ENCODE data around the gene DAGLA.

The DAGLA gene

GRCh38 chr11:61718046-61718531 lies 37.9 kb downstream of the DAGLA start:
- H3K9ac ChIP-seq (ENCODE audit: insufficient read length) = peak overlapping the region; percentile 79
- peak overlapping the region; percentile 65 for H3K27ac ChIP-seq
- no peak for DNase-seq (ENCODE audit: low read depth, low spot score)
- no peaks in the 10 kb centered on the region; the same call in 1 of the 2 replicates for H3K36me3 ChIP-seq (ENCODE audit: insufficient read depth, low read length)
- H3K9me3 ChIP-seq (ENCODE audit: low read depth, low read length) = no peaks in the 10 kb centered on the region
- peak overlapping the region; percentile 95 for H3K4me3 ChIP-seq
- TF ChIP-seq FOXP2 (optimal IDR thresholded peaks at IDR 0.05; ENCODE audit: control extremely low read depth, extremely low read length, insufficient read depth) (no peak), EZH2 (IDR thresholded peaks at IDR 0.05) (no peak), POLR2AphosphoS5 (IDR thresholded peaks at IDR 0.05; ENCODE audit: borderline replicate concordance, low read depth, low read length) (no peak)

GRCh38 chr11:61718621-61719302 lies 38.6 kb downstream of the DAGLA start:
- no peak for DNase-seq (ENCODE audit: low read depth, low spot score)
- TF ChIP-seq FOXP2 (optimal IDR thresholded peaks at IDR 0.05; ENCODE audit: control extremely low read depth, extremely low read length, insufficient read depth) (no peak), POLR2AphosphoS5 (IDR thresholded peaks at IDR 0.05; ENCODE audit: borderline replicate concordance, low read depth, low read length) (peak; percentile 92)
- peak overlapping the region; percentile 71; the same call in 1 of the 2 replicates for H3K27ac ChIP-seq
- H3K4me3 ChIP-seq = peak overlapping the region; percentile 95
- H3K36me3 ChIP-seq (ENCODE audit: insufficient read depth, low read length) = peaks cover 3% of the 10 kb centered on the region; the same call in 1 of the 2 replicates
- H3K9me3 ChIP-seq (ENCODE audit: low read depth, low read length) = no peaks in the 10 kb centered on the region
- H3K9ac ChIP-seq (ENCODE audit: insufficient read length) = peak overlapping the region; percentile 79

DNA sequence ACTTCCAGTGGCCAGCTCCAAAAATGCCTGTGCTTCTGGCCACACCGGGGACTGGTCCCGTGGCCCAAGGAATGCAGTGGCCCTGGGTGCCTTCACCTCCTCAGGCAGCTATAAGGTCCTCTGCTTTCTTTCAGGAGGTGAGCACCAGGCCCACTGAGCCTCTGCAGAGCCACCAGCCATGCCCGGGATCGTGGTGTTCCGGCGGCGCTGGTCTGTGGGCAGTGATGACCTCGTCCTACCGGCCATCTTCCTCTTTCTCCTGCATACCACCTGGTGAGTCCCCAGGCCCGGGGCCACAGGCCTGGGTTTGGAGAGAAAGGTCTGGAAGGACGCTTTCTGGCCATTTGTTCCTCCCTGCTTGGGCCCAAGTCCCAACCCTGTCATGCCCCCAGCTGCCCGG lies 39.8 kb downstream of the DAGLA start:
- no peak for DNase-seq (ENCODE audit: low read depth, low spot score)
- no peak for TF ChIP-seq FOXP2 (optimal IDR thresholded peaks at IDR 0.05; ENCODE audit: control extremely low read depth, extremely low read length, insufficient read depth)
- no peak for TF ChIP-seq EZH2 (IDR thresholded peaks at IDR 0.05)
- TF ChIP-seq POLR2AphosphoS5 (IDR thresholded peaks at IDR 0.05; ENCODE audit: borderline replicate concordance, low read depth, low read length) = no peak

DNA sequence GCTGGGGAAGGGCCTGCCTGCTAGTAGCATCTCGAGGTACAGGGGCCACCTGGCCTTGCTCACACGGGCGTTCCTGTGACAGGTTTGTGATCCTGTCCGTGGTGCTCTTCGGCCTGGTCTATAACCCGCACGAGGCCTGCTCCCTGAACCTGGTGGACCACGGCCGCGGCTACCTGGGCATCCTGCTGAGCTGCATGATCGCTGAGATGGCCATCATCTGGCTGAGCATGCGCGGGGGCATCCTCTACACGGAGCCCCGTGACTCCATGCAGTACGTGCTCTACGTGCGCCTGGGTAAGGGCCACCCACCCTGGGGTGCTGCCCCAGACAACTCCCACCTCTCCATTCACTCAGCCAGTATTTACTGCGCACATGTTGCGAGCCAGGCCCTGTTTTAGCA lies 40.4 kb downstream of the DAGLA start:
- Histone ChIP-seq H3K9me3 (ENCODE audit: low read depth, low read length) (no peaks in the 10 kb centered on the region), H3K4me3 (no peak overlapping the region), H3K36me3 (ENCODE audit: insufficient read depth, low read length) (peaks cover 8% of the 10 kb centered on the region; the same call in 1 of the 2 replicates), H3K27ac (no peak overlapping the region), H3K9ac (ENCODE audit: insufficient read length) (no peak overlapping the region)
- TF ChIP-seq POLR2AphosphoS5 (IDR thresholded peaks at IDR 0.05; ENCODE audit: borderline replicate concordance, low read depth, low read length) = no peak
- TF ChIP-seq FOXP2 (optimal IDR thresholded peaks at IDR 0.05; ENCODE audit: control extremely low read depth, extremely low read length, insufficient read depth) = no peak
- no peak for TF ChIP-seq EZH2 (IDR thresholded peaks at IDR 0.05)
- DNase-seq (ENCODE audit: low read depth, low spot score) = no peak

More for the DNA sequence above, 39.8 kb downstream of the DAGLA start:
- H3K9ac ChIP-seq (ENCODE audit: insufficient read length) = no peak overlapping the region
- H3K9me3 ChIP-seq (ENCODE audit: low read depth, low read length) = no peaks in the 10 kb centered on the region
- H3K4me3 ChIP-seq = no peak overlapping the region
- H3K36me3 ChIP-seq (ENCODE audit: insufficient read depth, low read length) = peaks cover 5% of the 10 kb centered on the region; the same call in 1 of the 2 replicates
- no peak overlapping the region for H3K27ac ChIP-seq

DNA sequence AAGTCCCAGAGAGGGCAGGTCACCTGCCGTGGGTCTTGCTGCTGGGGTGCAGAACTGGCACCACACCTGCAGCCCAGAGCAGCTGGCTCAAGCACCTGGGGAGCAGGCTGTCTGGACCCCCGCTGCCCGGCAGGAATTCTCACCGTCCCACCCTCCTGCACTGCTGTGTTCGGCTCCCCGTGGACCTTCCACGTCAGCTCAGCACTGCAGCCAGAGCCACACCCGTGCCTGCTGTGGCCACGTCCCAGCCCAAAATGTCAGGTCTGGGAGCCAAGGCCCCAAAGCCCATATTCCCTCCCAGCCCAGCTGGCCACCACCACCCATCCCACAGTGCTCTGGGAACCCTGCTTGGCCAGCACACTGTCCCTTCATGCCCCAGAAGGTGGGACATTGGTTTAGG lies 44.2 kb downstream of the DAGLA start:
- no peak for TF ChIP-seq FOXP2 (optimal IDR thresholded peaks at IDR 0.05; ENCODE audit: control extremely low read depth, extremely low read length, insufficient read depth)
- no peak for TF ChIP-seq EZH2 (IDR thresholded peaks at IDR 0.05)
- no peak for TF ChIP-seq POLR2AphosphoS5 (IDR thresholded peaks at IDR 0.05; ENCODE audit: borderline replicate concordance, low read depth, low read length)

GRCh38 chr11:61725781-61726231 lies 45.6 kb downstream of the DAGLA start:
- peaks cover 16% of the 10 kb centered on the region; the same call in 1 of the 2 replicates for H3K36me3 ChIP-seq (ENCODE audit: insufficient read depth, low read length)
- H3K27ac ChIP-seq = no peak overlapping the region
- H3K4me3 ChIP-seq = no peak overlapping the region
- no peaks in the 10 kb centered on the region for H3K9me3 ChIP-seq (ENCODE audit: low read depth, low read length)
- DNase-seq (ENCODE audit: low read depth, low spot score) = no peak
- no peak for TF ChIP-seq EZH2 (IDR thresholded peaks at IDR 0.05)
- no peak for TF ChIP-seq POLR2AphosphoS5 (IDR thresholded peaks at IDR 0.05; ENCODE audit: borderline replicate concordance, low read depth, low read length)
- no peak for TF ChIP-seq FOXP2 (optimal IDR thresholded peaks at IDR 0.05; ENCODE audit: control extremely low read depth, extremely low read length, insufficient read depth)
- H3K9ac ChIP-seq (ENCODE audit: insufficient read length) = no peak overlapping the region

More for the DNA sequence above, 44.2 kb downstream of the DAGLA start:
- Histone ChIP-seq H3K36me3 (ENCODE audit: insufficient read depth, low read length) (peaks cover 16% of the 10 kb centered on the region; the same call in 1 of the 2 replicates), H3K4me3 (no peak overlapping the region), H3K27ac (no peak overlapping the region), H3K9ac (ENCODE audit: insufficient read length) (no peak overlapping the region), H3K9me3 (ENCODE audit: low read depth, low read length) (no peaks in the 10 kb centered on the region)
- DNase-seq (ENCODE audit: low read depth, low spot score) = no peak

DNA sequence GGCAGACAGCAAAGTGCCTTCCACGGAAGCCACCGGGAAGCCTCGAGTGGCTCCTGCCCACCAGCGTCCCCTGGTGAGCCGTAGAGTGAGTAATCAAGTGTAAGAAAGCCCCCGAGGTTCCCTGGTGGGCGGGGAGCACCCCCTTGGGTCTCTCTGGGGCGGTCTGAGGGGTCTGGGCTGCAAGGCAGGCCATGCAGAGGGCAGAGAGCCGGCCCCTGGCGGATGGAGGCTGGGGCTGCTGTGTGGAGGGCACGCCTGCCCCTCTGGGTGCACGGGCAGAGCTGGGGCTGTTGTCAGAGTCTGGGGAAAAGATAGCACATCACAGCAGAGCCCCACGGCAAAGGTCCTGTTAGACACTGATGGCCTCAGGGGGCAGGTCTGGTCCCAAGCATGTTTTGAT lies 46.6 kb downstream of the DAGLA start:
- DNase-seq (ENCODE audit: low read depth, low spot score) = no peak
- Histone ChIP-seq H3K27ac (no peak overlapping the region), H3K36me3 (ENCODE audit: insufficient read depth, low read length) (peaks cover 16% of the 10 kb centered on the region; the same call in 1 of the 2 replicates), H3K4me3 (no peak overlapping the region), H3K9me3 (ENCODE audit: low read depth, low read length) (no peaks in the 10 kb centered on the region), H3K9ac (ENCODE audit: insufficient read length) (no peak overlapping the region)
- TF ChIP-seq FOXP2 (optimal IDR thresholded peaks at IDR 0.05; ENCODE audit: control extremely low read depth, extremely low read length, insufficient read depth) (no peak), POLR2AphosphoS5 (IDR thresholded peaks at IDR 0.05; ENCODE audit: borderline replicate concordance, low read depth, low read length) (no peak), EZH2 (IDR thresholded peaks at IDR 0.05) (no peak)

- H3K9me3 ChIP-seq (ENCODE audit: low read depth, low read length) = no peaks in the 10 kb centered on the region
- peaks cover 16% of the 10 kb centered on the region; the same call in 1 of the 2 replicates for H3K36me3 ChIP-seq (ENCODE audit: insufficient read depth, low read length)
- TF ChIP-seq EZH2 (IDR thresholded peaks at IDR 0.05) (no peak), FOXP2 (optimal IDR thresholded peaks at IDR 0.05; ENCODE audit: control extremely low read depth, extremely low read length, insufficient read depth) (no peak), POLR2AphosphoS5 (IDR thresholded peaks at IDR 0.05; ENCODE audit: borderline replicate concordance, low read depth, low read length) (no peak)
- DNase-seq (ENCODE audit: low read depth, low spot score) = no peak
- H3K27ac ChIP-seq = no peak overlapping the region
- H3K9ac ChIP-seq (ENCODE audit: insufficient read length) = no peak overlapping the region
- H3K4me3 ChIP-seq = no peak overlapping the region
Measured at GRCh38 chr11:61727401-61727811, 47.2 kb downstream of the DAGLA start.

Measured in SK-N-MC (cell line).